ENCODE measurements around the gene CAMK4. TPM values are rescaled to one million over a fixed set of nuclear protein-coding genes. Genes with fewer than 3 reads are reported as not detected.

CAMK4 gene
- total RNA-seq, 1 donor from 2014 or later, result 2.7 TPM

- ATAC-seq (no peak), DNase-seq (ENCODE audit: low spot score) (no peak)
These were observed 5.1 kb downstream of the CAMK4 start for GRCh38 chr5:111229221-111229835.

- ATAC-seq (no peak), DNase-seq (ENCODE audit: low spot score) (no peak)
These were observed 6.0 kb downstream of the CAMK4 start for GRCh38 chr5:111229871-111230810.

GRCh38 chr5:111231119-111231518 is 6.9 kb downstream of the CAMK4 start:
- DNase-seq (ENCODE audit: low spot score) (no peak), ATAC-seq (no peak)

GRCh38 chr5:111232311-111233051 is 8.3 kb downstream of the CAMK4 start:
- no peak for ATAC-seq
- DNase-seq (ENCODE audit: low spot score), result no peak

- ATAC-seq (no peak), DNase-seq (ENCODE audit: low spot score) (no peak)
These were observed 8.8 kb downstream of the CAMK4 start for GRCh38 chr5:111233052-111233374.

GRCh38 chr5:111234125-111234524 is 9.9 kb downstream of the CAMK4 start:
- ATAC-seq, result no peak
- DNase-seq (ENCODE audit: low spot score), result no peak

- ATAC-seq (no peak), DNase-seq (ENCODE audit: low spot score) (no peak)
These were observed 11.5 kb downstream of the CAMK4 start for GRCh38 chr5:111235635-111236034.

GRCh38 chr5:111236348-111236747 is 12.2 kb downstream of the CAMK4 start:
- no peak for DNase-seq (ENCODE audit: low spot score)

GRCh38 chr5:111236995-111237394 is 12.8 kb downstream of the CAMK4 start:
- DNase-seq (ENCODE audit: low spot score) (no peak), ATAC-seq (no peak)

More at GRCh38 chr5:111236348-111236747, 12.2 kb downstream of the CAMK4 start:
- no peak for ATAC-seq

GRCh38 chr5:111237470-111237869 is 13.3 kb downstream of the CAMK4 start:
- DNase-seq (ENCODE audit: low spot score) (no peak), ATAC-seq (no peak)

GRCh38 chr5:111238431-111239225 is 14.4 kb downstream of the CAMK4 start:
- no peak for DNase-seq (ENCODE audit: low spot score)
- ATAC-seq, result no peak

GRCh38 chr5:111241696-111242095 is 17.5 kb downstream of the CAMK4 start:
- no peak for ATAC-seq

GRCh38 chr5:111242606-111243005 is 18.4 kb downstream of the CAMK4 start:
- ATAC-seq, result no peak
- no peak for DNase-seq (ENCODE audit: low spot score)

More at GRCh38 chr5:111241696-111242095, 17.5 kb downstream of the CAMK4 start:
- no peak for DNase-seq (ENCODE audit: low spot score)

- ATAC-seq, result no peak
These were observed 19.1 kb downstream of the CAMK4 start for GRCh38 chr5:111243318-111243717.

GRCh38 chr5:111245654-111246053 is 21.5 kb downstream of the CAMK4 start:
- ATAC-seq, result no peak
- DNase-seq (ENCODE audit: low spot score), result no peak

More at GRCh38 chr5:111243318-111243717, 19.1 kb downstream of the CAMK4 start:
- DNase-seq (ENCODE audit: low spot score), result no peak

GRCh38 chr5:111246459-111246858 is 22.3 kb downstream of the CAMK4 start:
- no peak for DNase-seq (ENCODE audit: low spot score)
- no peak for ATAC-seq

GRCh38 chr5:111248571-111248970 is 24.4 kb downstream of the CAMK4 start:
- DNase-seq (ENCODE audit: low spot score) (no peak), ATAC-seq (no peak)

GRCh38 chr5:111251921-111252320 is 27.7 kb downstream of the CAMK4 start:
- DNase-seq (ENCODE audit: low spot score) (no peak), ATAC-seq (no peak)

- DNase-seq (ENCODE audit: low spot score) (no peak), ATAC-seq (no peak)
These were observed 28.8 kb downstream of the CAMK4 start for GRCh38 chr5:111252799-111253545.

GRCh38 chr5:111254613-111255012 is 30.4 kb downstream of the CAMK4 start:
- DNase-seq (ENCODE audit: low spot score) (no peak), ATAC-seq (no peak)
